ENCODE data around the gene SLC16A5. TPM values are rescaled to one million over a fixed set of nuclear protein-coding genes. Genes with fewer than 3 reads are reported as not detected.
A peak's percentile ranks its signal among the peaks of the same experiment; 100 is the strongest.

Gene SLC16A5
- total and polyA plus RNA-seq, 2 donors (not counting 1 experiment from before 2014, with no cell fraction given) = 9.3 to 14.5 TPM

DNA sequence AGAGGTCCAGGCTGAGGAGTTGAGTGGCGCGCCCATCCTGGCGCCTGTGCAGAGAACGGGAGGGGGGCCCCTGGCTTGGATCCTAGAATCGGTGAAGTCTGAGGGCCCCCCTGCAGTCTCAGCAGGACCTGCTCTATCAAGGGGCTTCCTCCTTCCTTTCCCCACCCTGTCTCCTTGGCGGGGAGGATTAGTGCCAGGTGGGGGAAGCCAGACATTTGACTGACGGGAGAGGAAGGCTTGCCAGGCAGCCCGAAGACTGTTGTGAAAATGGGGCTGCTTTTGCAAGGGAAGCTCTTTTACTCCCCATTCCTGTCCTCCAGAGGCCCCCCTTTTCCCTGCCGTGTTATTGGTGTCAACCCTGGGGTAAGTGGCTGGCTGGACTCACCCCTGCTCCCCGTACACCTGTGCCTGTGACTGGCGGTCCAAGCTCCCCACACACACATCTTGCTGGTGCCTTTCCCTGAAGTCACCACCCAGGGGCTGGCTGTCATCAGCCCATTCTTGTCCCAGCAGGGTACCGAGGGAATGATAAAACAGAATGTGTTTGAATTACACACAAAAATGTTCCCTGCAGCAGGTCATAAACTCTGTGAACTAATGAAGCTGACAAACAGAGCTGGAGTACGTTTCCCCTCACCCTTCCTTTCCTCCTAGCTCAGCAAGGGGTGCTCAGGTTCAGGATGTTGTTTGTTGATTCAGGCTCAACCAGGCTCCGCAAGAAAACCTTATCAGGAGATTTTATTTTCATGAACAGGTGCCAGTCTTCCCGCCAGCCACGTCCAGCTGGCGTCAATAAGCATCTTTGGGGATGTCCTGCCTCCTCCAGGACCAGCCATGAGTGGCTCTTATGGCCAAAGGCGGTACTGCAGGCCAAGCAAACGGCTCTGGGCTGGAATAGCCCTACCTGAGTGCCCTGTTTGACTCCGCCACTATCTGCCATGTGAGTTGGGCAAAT lies 17.6 kb downstream of the SLC16A5 start:
- Histone ChIP-seq H3K4me2 (replicated peaks; ENCODE audit: low read depth, low read length, poor library complexity, severe bottlenecking) (no peak overlapping the region), H3K79me2 (ENCODE audit: control insufficient read depth, insufficient read depth, low read length) (peaks cover under 1% of the 10 kb centered on the region), H3K9me3 (ENCODE audit: control extremely low read depth in 1 of 3, control insufficient read depth in 2 of 3, insufficient read depth in 1 of 3, low read length in 2 of 3) (no peaks in the 10 kb centered on the region), H3K4me3 (ENCODE audit: control extremely low read depth in 1 of 5, extremely low read depth in 1 of 5, insufficient read depth in 1 of 5, low read depth in 2 of 5, low read length in 4 of 5) (no peak overlapping the region), H4K20me1 (ENCODE audit: control insufficient read depth, insufficient read depth, low read length, poor library complexity, severe bottlenecking) (no peaks in the 10 kb centered on the region), H3K27me3 (replicated peaks in 1 of 4; ENCODE audit: control extremely low read depth in 1 of 4, control insufficient read depth in 3 of 4, insufficient read depth in 4 of 4, low read length in 3 of 4) (peaks cover 0 to 2% (median 0%) of the 10 kb centered on the region in 4 experiments), H3K36me3 (replicated peaks in 1 of 2; ENCODE audit: control extremely low read depth in 1 of 2, control insufficient read depth in 1 of 2, extremely low read depth in 1 of 2, insufficient read depth in 2 of 2, low read length in 1 of 2) (no peaks in the 10 kb centered on the region), H3K4me1 (ENCODE audit: control insufficient read depth in 2 of 2, insufficient read depth in 2 of 2, low read length in 2 of 2) (peaks cover 18 to 24% of the 10 kb centered on the region in 2 donors), H3K9ac (ENCODE audit: low read length) (no peak overlapping the region), H3K27ac (ENCODE audit: low read length in 2 of 2) (no peak overlapping the region), H2AFZ (ENCODE audit: insufficient read depth, low read depth, low read length, poor library complexity, severe bottlenecking) (no peak overlapping the region)
- peak; percentile 50 for DNase-seq
- no peak for ATAC-seq (ENCODE audit: low read depth)
- POLR2A ChIA-PET = interaction anchor here (1.2 kb wide), 1 partner anchor 75 kb away, joined by 3 read pairs; no protein-coding TSS in a partner anchor
- H3K27ac Mint-ChIP-seq = no peak overlapping the region
- peaks cover 25% of the 10 kb centered on the region for H3K4me1 Mint-ChIP-seq
- CTCF ChIA-PET = interaction anchor here (0.6 to 4.9 kb wide), 8 partner anchors 9 to 187 kb away, joined by 3 to 32 read pairs (median 4); no protein-coding TSS in a partner anchor
- H3K9me3 Mint-ChIP-seq (ENCODE audit: insufficient read depth) = no peaks in the 10 kb centered on the region
- H3K4me3 Mint-ChIP-seq = no peak overlapping the region
- WGBS (ENCODE audit: insufficient coverage) = 85% methylated on average over 12 of the region's 20 CpGs
- intact Hi-C loops (cut with micrococcal nuclease) = no loop called here
- TF ChIP-seq CTCF (IDR thresholded peaks at IDR 0.05) (peak; percentile 68), EZH2 (IDR thresholded peaks at IDR 0.05; ENCODE audit: borderline replicate concordance, insufficient read depth, low read depth, low read length, poor library complexity, severe bottlenecking) (no peak)
- no peaks in the 10 kb centered on the region for H3K27me3 Mint-ChIP-seq
